Endothelial cell of umbilical vein (primary cell): ENCODE measurements around the gene SERPINB6.
"Not testable (repeated sequence)": the region's sequence is repeated elsewhere in the genome, so short reads cannot be mapped to it uniquely, and the experiment has no call there.

Experiments used
- CTCF ChIP-seq, 2 donors: IDR thresholded peaks; 1 replicate in 1 of 2; 2 replicates in 1 of 2; pipeline ENCODE4 v1.5.1; 2011; ENCODE audit warnings: low read length in 2 of 2, mild to moderate bottlenecking in 2 of 2, moderate library complexity in 2 of 2, control low read depth in 1 of 2, inconsistent platforms in 1 of 2, low read depth in 1 of 2; ENCODE audit not compliant: insufficient read depth in 1 of 2; ENCODE audit errors: extremely low read depth in 1 of 2
- JUN ChIP-seq: IDR thresholded peaks from 2 replicates; pipeline ENCODE4 v1.6.1; 2011; ENCODE audit warnings: borderline replicate concordance, low read depth; ENCODE audit not compliant: insufficient read length, insufficient read depth
- POLR2AphosphoS5 ChIP-seq: IDR thresholded peaks from 2 replicates; pipeline ENCODE4 v1.6.1; 2012; ENCODE audit warnings: low read depth, mild to moderate bottlenecking, control low read depth, low read length, moderate library complexity; ENCODE audit not compliant: insufficient read depth

GRCh38 chr6:2972219-2972487 is 786 bp upstream of the SERPINB6 start:
- TF ChIP-seq POLR2AphosphoS5; JUN; CTCF (IDR thresholded peaks at IDR 0.05; ENCODE audit: extremely low read depth in 1 of 2, insufficient read depth in 1 of 2, low read depth in 1 of 2, low read length in 2 of 2): not testable (repeated sequence)
